ENCODE measurements around the gene MTFR1L. TPM values are rescaled to one million over a fixed set of nuclear protein-coding genes. Genes with fewer than 3 reads are reported as not detected.
A peak's percentile ranks its signal among the peaks of the same experiment; 100 is the strongest.

Gene MTFR1L
- total and polyA plus RNA-seq, 2 donors (not counting 1 experiment from before 2014, with no cell fraction given), result 38.3 to 56.0 TPM

- TF ChIP-seq EZH2 (IDR thresholded peaks at IDR 0.05; ENCODE audit: low read length, missing control alignments) (no peak), CTCF (conservative IDR thresholded peaks at IDR 0.05 in 1 of 2, IDR thresholded peaks at IDR 0.05 in 1 of 2; ENCODE audit: low read depth in 1 of 2, low read length in 2 of 2) (no peak)
Observed at GRCh38 chr1:25779388-25779787, 40.4 kb upstream of the MTFR1L start.

DNA sequence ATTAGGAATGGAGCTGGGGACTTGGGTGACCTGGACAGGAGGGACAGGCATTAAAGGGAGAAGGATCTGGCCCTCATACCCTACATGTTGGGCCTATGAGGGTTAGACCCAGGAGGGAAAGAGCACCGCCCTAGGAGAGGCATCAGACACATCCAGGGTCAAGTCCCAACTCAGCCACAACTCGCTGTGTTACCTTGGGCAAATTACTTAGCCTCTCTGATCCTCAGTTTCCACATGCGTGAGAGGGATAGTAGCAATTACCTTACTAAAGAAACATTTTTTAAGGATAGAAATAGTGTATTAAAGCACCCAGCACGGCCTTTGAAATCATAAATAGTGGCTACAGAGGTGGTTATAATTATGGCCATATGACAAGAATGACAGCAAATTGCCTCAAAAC, 39.9 kb upstream of the MTFR1L start:
- Histone ChIP-seq H3K27ac (ENCODE audit: insufficient read depth, low read length) (no peak overlapping the region), H3K9me3 (ENCODE audit: control insufficient read depth, insufficient read depth, low read depth, low read length) (no peaks in the 10 kb centered on the region), H3K79me2 (ENCODE audit: control insufficient read depth, insufficient read depth, low read length) (no peaks in the 10 kb centered on the region), H3K9ac (ENCODE audit: insufficient read depth, low read length) (no peak overlapping the region), H3K4me1 (ENCODE audit: control insufficient read depth, extremely low read depth, insufficient read depth, low read length) (peaks cover 3% of the 10 kb centered on the region), H3K4me2 (ENCODE audit: extremely low read depth, insufficient read depth, low read length) (no peak overlapping the region), H3K4me3 (replicated peaks in 1 of 4; ENCODE audit: control extremely low read depth in 1 of 4, insufficient read depth in 1 of 4, low read depth in 3 of 4, low read length in 4 of 4) (no peak overlapping the region), H3K36me3 (ENCODE audit: control insufficient read depth, insufficient read depth, low read length) (no peaks in the 10 kb centered on the region), H4K20me1 (ENCODE audit: control insufficient read depth, extremely low read depth, insufficient read depth, low read length) (no peaks in the 10 kb centered on the region), H3K27me3 (ENCODE audit: control insufficient read depth, insufficient read depth, low read length) (peaks cover 2% of the 10 kb centered on the region), H2AFZ (ENCODE audit: low read length) (no peak overlapping the region)
- DNase-seq (ENCODE audit: low read depth in 2 of 2), result no peak
- TF ChIP-seq EZH2 (IDR thresholded peaks at IDR 0.05; ENCODE audit: low read length, missing control alignments) (no peak), CTCF (conservative IDR thresholded peaks at IDR 0.05 in 1 of 2, IDR thresholded peaks at IDR 0.05 in 1 of 2; ENCODE audit: low read depth in 1 of 2, low read length in 2 of 2) (no peak)

More at GRCh38 chr1:25779388-25779787, 40.4 kb upstream of the MTFR1L start:
- Histone ChIP-seq H3K4me3 (replicated peaks in 1 of 4; ENCODE audit: control extremely low read depth in 1 of 4, insufficient read depth in 1 of 4, low read depth in 3 of 4, low read length in 4 of 4) (no peak overlapping the region), H3K9ac (ENCODE audit: insufficient read depth, low read length) (no peak overlapping the region), H3K27me3 (ENCODE audit: control insufficient read depth, insufficient read depth, low read length) (peaks cover 2% of the 10 kb centered on the region), H3K79me2 (ENCODE audit: control insufficient read depth, insufficient read depth, low read length) (no peaks in the 10 kb centered on the region), H3K27ac (ENCODE audit: insufficient read depth, low read length) (no peak overlapping the region), H3K4me1 (ENCODE audit: control insufficient read depth, extremely low read depth, insufficient read depth, low read length) (peaks cover under 1% of the 10 kb centered on the region), H3K4me2 (ENCODE audit: extremely low read depth, insufficient read depth, low read length) (no peak overlapping the region), H4K20me1 (ENCODE audit: control insufficient read depth, extremely low read depth, insufficient read depth, low read length) (no peaks in the 10 kb centered on the region), H3K9me3 (ENCODE audit: control insufficient read depth, insufficient read depth, low read depth, low read length) (no peaks in the 10 kb centered on the region), H3K36me3 (ENCODE audit: control insufficient read depth, insufficient read depth, low read length) (no peaks in the 10 kb centered on the region), H2AFZ (ENCODE audit: low read length) (no peak overlapping the region)
- DNase-seq (ENCODE audit: low read depth in 2 of 2), result no peak

- TF ChIP-seq EZH2 (IDR thresholded peaks at IDR 0.05; ENCODE audit: low read length, missing control alignments) (no peak), CTCF (conservative IDR thresholded peaks at IDR 0.05 in 1 of 2, IDR thresholded peaks at IDR 0.05 in 1 of 2; ENCODE audit: low read depth in 1 of 2, low read length in 2 of 2) (no peak)
- Histone ChIP-seq H3K4me3 (replicated peaks in 1 of 4; ENCODE audit: control extremely low read depth in 1 of 4, insufficient read depth in 1 of 4, low read depth in 3 of 4, low read length in 4 of 4) (no peak overlapping the region), H3K27me3 (ENCODE audit: control insufficient read depth, insufficient read depth, low read length) (peaks cover 2% of the 10 kb centered on the region), H3K4me1 (ENCODE audit: control insufficient read depth, extremely low read depth, insufficient read depth, low read length) (peaks cover 3% of the 10 kb centered on the region), H3K4me2 (ENCODE audit: extremely low read depth, insufficient read depth, low read length) (no peak overlapping the region), H4K20me1 (ENCODE audit: control insufficient read depth, extremely low read depth, insufficient read depth, low read length) (no peaks in the 10 kb centered on the region), H3K27ac (ENCODE audit: insufficient read depth, low read length) (no peak overlapping the region), H3K9ac (ENCODE audit: insufficient read depth, low read length) (no peak overlapping the region), H3K36me3 (ENCODE audit: control insufficient read depth, insufficient read depth, low read length) (no peaks in the 10 kb centered on the region), H2AFZ (ENCODE audit: low read length) (no peak overlapping the region), H3K9me3 (ENCODE audit: control insufficient read depth, insufficient read depth, low read depth, low read length) (no peaks in the 10 kb centered on the region), H3K79me2 (ENCODE audit: control insufficient read depth, insufficient read depth, low read length) (no peaks in the 10 kb centered on the region)
- DNase-seq (ENCODE audit: low read depth in 2 of 2), result peak in 1 of 2 donors; percentile 87
Observed at GRCh38 chr1:25780318-25781129, 39.2 kb upstream of the MTFR1L start.
